HFF-Myc (cell line): Measurements from ENCODE around the gene PID1.

Experiments
- DNase-seq: peaks from one replicate; pipeline ENCODE4 v3.0.0-alpha.2; 2011; ENCODE audit warnings: low read depth; ENCODE audit errors: extremely low read depth
- H3K4me3 ChIP-seq: replicated peaks from 2 replicates; pipeline ENCODE4 v1.5.1; 2011; ENCODE audit warnings: low read depth, mild to moderate bottlenecking, control low read depth, low read length
- TF ChIP-seq, protein P1 (sequence below): IDR thresholded peaks from 2 replicates; pipeline ENCODE4 v1.5.1; 2012; ENCODE audit warnings: mild to moderate bottlenecking, low read depth, low read length, control low read depth; ENCODE audit errors: missing control alignments

Gene PID1

DNA sequence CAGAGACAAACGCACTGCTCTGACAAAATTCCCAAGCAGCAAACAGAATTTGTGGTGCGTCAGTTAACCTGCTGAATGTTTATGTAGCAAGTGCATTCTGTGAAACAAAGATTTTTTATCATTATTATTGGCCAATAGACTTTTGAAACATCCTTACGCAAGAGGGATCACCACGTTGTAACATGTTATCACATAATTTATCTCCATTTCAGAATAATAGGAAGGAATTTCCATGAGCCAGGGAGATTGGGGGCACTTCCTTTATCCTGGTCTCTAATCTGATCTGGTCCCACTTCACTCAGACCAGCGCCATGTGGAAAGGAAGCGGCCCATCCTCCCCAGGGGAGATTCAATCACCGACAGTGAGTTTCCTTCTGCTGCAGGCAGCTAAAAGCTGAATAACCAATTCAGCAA, 166.1 kb downstream of the PID1 start:
- H3K4me3 ChIP-seq: no peak overlapping the region
- TF ChIP-seq, protein P1, sequence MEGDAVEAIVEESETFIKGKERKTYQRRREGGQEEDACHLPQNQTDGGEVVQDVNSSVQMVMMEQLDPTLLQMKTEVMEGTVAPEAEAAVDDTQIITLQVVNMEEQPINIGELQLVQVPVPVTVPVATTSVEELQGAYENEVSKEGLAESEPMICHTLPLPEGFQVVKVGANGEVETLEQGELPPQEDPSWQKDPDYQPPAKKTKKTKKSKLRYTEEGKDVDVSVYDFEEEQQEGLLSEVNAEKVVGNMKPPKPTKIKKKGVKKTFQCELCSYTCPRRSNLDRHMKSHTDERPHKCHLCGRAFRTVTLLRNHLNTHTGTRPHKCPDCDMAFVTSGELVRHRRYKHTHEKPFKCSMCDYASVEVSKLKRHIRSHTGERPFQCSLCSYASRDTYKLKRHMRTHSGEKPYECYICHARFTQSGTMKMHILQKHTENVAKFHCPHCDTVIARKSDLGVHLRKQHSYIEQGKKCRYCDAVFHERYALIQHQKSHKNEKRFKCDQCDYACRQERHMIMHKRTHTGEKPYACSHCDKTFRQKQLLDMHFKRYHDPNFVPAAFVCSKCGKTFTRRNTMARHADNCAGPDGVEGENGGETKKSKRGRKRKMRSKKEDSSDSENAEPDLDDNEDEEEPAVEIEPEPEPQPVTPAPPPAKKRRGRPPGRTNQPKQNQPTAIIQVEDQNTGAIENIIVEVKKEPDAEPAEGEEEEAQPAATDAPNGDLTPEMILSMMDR: no peak
- no peak for DNase-seq

DNA sequence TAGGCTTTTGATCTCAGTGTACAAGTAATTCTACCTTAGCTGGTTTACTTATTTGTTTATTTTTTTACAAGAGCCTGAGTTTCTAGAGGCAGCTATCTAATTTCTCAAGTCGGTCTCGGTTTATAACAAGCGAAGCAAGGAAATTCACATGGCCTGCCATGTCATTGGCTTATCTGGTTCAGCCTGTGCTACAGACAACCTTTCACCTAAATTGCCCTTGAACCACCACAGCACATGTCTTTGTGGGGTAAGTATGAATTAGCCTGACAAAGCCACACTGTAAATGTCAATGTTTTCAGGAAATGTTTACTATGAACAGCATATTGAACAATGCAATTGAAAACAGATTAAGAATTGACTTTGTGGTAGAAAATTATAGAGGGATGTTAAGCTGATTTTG, 167.1 kb downstream of the PID1 start:
- no peak overlapping the region for H3K4me3 ChIP-seq
- DNase-seq: no peak
- TF ChIP-seq, protein P1: no peak

DNA sequence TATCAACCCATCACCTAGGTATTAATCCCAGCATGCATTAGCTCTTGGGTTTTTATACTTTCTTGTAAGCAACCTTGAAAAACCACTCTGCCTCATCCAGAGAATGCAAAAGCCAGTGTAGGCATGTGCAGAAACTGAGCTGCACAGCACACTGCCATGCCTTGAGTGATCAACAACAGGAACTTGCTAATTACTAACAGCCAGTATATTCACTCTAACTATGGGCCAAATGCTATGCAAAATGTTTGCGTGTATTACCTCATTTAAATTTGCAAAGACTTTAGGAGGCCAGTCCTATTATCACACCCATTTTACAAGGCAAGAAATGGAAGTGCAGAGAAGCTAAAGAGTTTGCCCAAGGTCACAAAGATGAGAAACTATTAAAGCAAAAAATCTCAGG, 169.8 kb downstream of the PID1 start:
- DNase-seq: no peak
- H3K4me3 ChIP-seq: no peak overlapping the region
- TF ChIP-seq, protein P1: no peak

DNA sequence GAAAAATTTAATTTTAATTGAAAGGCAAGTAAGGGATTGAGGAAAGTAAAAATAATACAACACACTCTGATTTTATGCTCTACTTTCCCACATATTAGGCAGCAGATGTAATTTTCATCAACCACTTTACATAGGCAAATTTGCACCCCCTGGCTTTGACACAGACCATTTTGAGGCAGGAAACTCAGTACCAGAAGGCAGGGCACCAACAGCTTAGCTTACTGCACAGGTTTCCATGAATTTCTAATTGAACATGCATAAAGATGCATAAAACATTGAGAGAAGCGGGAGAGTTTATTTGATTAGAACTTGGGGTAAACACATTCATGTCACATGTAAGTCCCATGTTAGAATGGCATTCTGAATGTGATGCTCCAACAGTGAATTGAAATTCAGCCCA, 171.9 kb downstream of the PID1 start:
- no peak overlapping the region for H3K4me3 ChIP-seq
- TF ChIP-seq, protein P1: no peak
- no peak for DNase-seq

DNA sequence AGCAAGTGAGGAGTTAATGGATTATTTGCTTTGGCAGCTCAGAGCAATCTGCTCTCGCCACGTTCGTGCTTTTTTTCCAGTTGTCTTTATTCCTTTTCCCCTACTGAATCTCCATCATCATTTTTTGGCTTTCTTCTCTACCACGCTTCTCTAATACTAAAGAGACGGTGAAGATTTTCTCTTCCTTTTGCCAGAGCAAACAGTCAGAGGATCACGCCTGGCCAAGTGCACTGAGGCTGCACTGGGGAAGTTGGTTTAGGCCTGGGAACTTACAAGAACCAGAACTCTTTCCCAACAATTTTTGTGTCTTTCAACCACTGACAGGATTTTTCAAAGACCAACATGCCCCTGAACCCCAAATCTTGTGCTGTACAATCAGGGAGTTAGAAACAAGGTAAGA, 172.3 kb downstream of the PID1 start:
- no peak overlapping the region for H3K4me3 ChIP-seq
- TF ChIP-seq, protein P1: no peak
- no peak for DNase-seq

DNA sequence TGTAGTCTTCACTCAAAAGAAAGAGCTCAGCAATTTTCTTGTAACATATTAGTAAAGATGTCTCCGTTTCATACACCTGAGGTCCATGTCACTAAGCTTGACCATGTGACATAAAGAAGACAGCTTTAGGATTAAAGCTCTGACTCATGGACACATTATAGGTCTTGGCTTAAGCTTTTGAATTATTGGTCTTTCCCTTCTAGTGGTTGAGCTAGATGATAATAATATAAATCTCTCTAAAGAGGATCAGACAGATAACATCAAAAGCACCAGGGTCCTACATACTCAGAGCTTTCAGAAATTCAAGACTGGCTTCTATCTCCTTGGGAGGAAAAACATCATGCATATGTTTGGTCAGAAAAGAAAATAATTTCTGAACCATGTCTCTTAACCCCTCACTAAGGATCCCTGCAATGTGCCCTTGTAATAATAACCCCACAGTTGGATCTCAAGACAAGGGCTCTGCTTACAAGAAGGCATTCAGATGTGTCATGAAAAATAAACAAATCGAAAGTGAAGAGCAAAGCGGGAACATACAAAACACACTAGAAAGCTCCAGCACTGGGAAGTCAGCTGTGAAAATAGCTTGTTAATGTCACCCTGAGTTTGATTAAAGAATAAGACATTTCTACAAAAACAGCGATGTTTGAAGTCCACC, 174.5 kb downstream of the PID1 start:
- DNase-seq: no peak
- TF ChIP-seq, protein P1: no peak
- H3K4me3 ChIP-seq: no peak overlapping the region

DNA sequence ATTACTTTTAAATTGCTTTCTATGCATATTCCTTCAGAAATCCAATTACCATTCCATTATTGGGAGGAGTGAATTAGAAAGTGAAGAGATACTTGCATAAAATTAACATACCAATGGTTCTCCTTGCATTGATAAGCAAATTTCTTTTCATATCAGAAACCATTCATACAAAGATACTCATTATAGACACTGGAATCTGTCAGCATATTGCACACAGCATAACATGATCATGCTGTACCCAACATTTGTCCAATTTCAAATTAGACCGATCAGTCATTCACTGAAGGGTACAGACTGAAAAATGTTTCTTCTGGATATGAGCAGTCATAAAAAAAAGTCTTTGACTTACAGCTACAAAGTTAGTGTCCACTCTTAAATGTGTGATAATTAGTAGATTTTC, 175.6 kb downstream of the PID1 start:
- no peak overlapping the region for H3K4me3 ChIP-seq
- TF ChIP-seq, protein P1: no peak

More for the DNA sequence above, 175.6 kb downstream of the PID1 start:
- DNase-seq: no peak
